ENCODE results near the gene SNX5. TPM values are rescaled to one million over a fixed set of nuclear protein-coding genes. Genes with fewer than 3 reads are reported as not detected.

The SNX5 gene
- total and polyA plus RNA-seq, 2 of the 8 experiments (the other 6 are each of a cell fraction or from before 2014, with no cell fraction given): 155 to 194 TPM

DNA sequence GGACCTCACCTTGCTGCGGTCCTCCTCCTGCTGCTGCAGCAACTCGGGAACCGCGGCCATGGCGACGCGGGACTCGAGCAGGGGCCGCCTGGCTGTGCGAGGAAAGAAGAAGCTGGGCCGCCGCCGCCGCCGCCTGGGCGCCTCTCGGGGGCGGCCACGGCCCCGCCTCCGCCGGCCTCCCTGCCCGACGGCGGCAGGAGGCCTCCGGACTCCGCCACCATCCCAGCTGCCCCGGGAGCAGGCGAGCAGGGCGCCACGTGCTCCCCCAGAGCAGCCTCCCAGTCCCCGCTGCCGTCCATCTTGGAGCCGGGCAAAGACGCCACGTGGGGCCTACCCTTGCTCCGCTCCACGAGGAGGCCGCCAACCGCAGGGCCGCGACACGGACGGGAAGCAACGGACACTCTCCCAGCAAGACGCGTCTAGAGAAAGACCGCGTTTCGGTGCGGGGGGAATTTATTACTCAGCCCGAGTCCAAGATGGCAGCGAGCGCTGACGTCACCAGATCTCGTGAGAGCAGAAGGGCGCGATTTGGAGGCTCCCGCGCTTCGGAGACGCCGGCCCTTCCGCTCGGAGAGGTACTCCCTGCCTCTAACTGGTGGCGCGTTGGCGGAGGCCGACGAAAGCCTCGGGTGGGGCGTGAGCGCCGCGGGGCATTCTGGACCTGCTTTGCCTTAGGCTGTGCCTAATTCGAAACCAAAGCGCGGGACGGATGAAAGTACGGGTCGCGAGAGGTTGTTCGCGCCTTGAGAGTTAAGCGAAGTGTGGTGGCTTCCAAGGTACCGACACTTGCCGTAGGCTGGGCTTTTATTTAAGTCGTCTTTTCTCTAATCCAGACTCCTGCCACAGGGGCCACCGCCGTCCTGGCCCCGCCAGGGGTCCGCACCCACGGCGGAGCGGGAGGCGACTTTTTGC, at the start of gene SNX5, which contains the start of gene MGME1 (continued):
- TF ChIP-seq ASH2L (IDR thresholded peaks at IDR 0.05; ENCODE audit: low read length): peak; percentile 93
- TF ChIP-seq, protein P1, sequence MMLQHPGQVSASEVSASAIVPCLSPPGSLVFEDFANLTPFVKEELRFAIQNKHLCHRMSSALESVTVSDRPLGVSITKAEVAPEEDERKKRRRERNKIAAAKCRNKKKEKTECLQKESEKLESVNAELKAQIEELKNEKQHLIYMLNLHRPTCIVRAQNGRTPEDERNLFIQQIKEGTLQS (IDR thresholded peaks at IDR 0.05; ENCODE audit: insufficient read depth, low read depth, low read length): no peak
- peak; percentile 97 to 98 for TF ChIP-seq POLR2A (IDR thresholded peaks at IDR 0.05; ENCODE audit: control extremely low read depth in 1 of 2, low read depth in 2 of 2, low read length in 2 of 2)
- TF ChIP-seq TAF7 (optimal IDR thresholded peaks at IDR 0.05; ENCODE audit: borderline replicate concordance, low read depth, low read length): peak; percentile 94
- peak; percentile 45 for TF ChIP-seq KDM4A (IDR thresholded peaks at IDR 0.05; ENCODE audit: low read depth, low read length, severe bottlenecking)
- TF ChIP-seq CBX5 (IDR thresholded peaks at IDR 0.05; ENCODE audit: low read depth, low read length): no peak
- TF ChIP-seq BRCA1 (IDR thresholded peaks at IDR 0.05; ENCODE audit: low read depth, low read length): peak; percentile 94
- no peak for TF ChIP-seq JUN (IDR thresholded peaks at IDR 0.05; ENCODE audit: low read depth, low read length)
- TF ChIP-seq CHD2 (IDR thresholded peaks at IDR 0.05; ENCODE audit: low read length): peak; percentile 99
- 0 out of 2 replicates have a peak, but pooled peaks have one; percentile 4 for TF ChIP-seq SP1 (IDR thresholded peaks at IDR 0.05; ENCODE audit: low read depth, low read length)
- peak; percentile 98 for TF ChIP-seq YY1 (IDR thresholded peaks at IDR 0.05; ENCODE audit: low read depth, low read length)
- no peak for TF ChIP-seq RNF2 (IDR thresholded peaks at IDR 0.05; ENCODE audit: borderline replicate concordance, low read depth, low read length, missing control alignments, poor library complexity, severe bottlenecking)
- no peak for TF ChIP-seq BCL11A (IDR thresholded peaks at IDR 0.05; ENCODE audit: low read depth in 2 of 2, low read length in 2 of 2)
- TF ChIP-seq SIN3A (conservative IDR thresholded peaks at IDR 0.05 in 1 of 2, IDR thresholded peaks at IDR 0.05 in 1 of 2; ENCODE audit: low read depth in 1 of 2, low read length in 2 of 2): peak in 1 of 2 experiments; percentile 31; a peak in 1 of 4 replicates
- no peak for TF ChIP-seq SRF (IDR thresholded peaks at IDR 0.05; ENCODE audit: low read depth, low read length)
- TF ChIP-seq, protein P2, sequence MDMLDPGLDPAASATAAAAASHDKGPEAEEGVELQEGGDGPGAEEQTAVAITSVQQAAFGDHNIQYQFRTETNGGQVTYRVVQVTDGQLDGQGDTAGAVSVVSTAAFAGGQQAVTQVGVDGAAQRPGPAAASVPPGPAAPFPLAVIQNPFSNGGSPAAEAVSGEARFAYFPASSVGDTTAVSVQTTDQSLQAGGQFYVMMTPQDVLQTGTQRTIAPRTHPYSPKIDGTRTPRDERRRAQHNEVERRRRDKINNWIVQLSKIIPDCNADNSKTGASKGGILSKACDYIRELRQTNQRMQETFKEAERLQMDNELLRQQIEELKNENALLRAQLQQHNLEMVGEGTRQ (IDR thresholded peaks at IDR 0.05; ENCODE audit: low read length): peak; percentile 60
- TF ChIP-seq, protein P3, sequence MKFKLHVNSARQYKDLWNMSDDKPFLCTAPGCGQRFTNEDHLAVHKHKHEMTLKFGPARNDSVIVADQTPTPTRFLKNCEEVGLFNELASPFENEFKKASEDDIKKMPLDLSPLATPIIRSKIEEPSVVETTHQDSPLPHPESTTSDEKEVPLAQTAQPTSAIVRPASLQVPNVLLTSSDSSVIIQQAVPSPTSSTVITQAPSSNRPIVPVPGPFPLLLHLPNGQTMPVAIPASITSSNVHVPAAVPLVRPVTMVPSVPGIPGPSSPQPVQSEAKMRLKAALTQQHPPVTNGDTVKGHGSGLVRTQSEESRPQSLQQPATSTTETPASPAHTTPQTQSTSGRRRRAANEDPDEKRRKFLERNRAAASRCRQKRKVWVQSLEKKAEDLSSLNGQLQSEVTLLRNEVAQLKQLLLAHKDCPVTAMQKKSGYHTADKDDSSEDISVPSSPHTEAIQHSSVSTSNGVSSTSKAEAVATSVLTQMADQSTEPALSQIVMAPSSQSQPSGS (IDR thresholded peaks at IDR 0.05; ENCODE audit: low read length): peak; percentile 97
- no peak for TF ChIP-seq SIX5 (IDR thresholded peaks at IDR 0.05; ENCODE audit: low read depth, low read length)
- no peak for TF ChIP-seq SAP30 (IDR thresholded peaks at IDR 0.05; ENCODE audit: insufficient read depth, insufficient replicate concordance, low read length)
- TF ChIP-seq KDM5A (IDR thresholded peaks at IDR 0.05; ENCODE audit: low read length): no peak
